HL-60 (cell line): Measurements from ENCODE around the gene DNASE1L2.

Source experiments
- GABPA ChIP-seq: IDR thresholded peaks from 2 replicates; pipeline ENCODE4 v1.6.1; 2012; ENCODE audit warnings: low read depth
- POLR2AphosphoS5 ChIP-seq: IDR thresholded peaks from 2 replicates; pipeline ENCODE4 v1.6.1; 2012; ENCODE audit warnings: low read depth
- SPI1 ChIP-seq: IDR thresholded peaks from 2 replicates; pipeline ENCODE4 v1.6.1; 2012; ENCODE audit warnings: low read depth, mild to moderate bottlenecking, borderline replicate concordance
- TF ChIP-seq, protein P1 (sequence below): IDR thresholded peaks from one replicate; pipeline ENCODE4 v1.5.1; 2011; ENCODE audit warnings: low read length, control low read depth, inconsistent platforms; ENCODE audit not compliant: insufficient read depth
- TF ChIP-seq, protein P2 (sequence below): IDR thresholded peaks from 2 replicates; pipeline ENCODE4 v1.6.1; 2012; ENCODE audit warnings: low read depth; ENCODE audit not compliant: insufficient replicate concordance

DNA sequence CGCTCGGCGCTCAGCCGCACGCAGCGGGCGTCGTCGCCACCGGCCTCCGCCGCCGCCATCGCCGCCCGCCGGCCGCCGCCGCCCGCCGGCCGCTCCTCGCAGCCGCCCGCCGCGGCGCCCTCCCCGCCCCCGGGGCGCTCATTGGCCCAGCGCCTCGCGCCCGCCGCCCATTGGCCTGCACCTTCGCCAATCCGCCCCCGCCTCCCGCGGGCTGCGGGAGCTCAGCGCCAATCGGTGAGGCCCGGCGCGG lies 21.6 kb upstream of the DNASE1L2 start, which contains the start of gene PGP:
- TF ChIP-seq POLR2AphosphoS5 (no peak), GABPA (no peak), SPI1 (no peak)
- TF ChIP-seq, protein P1, sequence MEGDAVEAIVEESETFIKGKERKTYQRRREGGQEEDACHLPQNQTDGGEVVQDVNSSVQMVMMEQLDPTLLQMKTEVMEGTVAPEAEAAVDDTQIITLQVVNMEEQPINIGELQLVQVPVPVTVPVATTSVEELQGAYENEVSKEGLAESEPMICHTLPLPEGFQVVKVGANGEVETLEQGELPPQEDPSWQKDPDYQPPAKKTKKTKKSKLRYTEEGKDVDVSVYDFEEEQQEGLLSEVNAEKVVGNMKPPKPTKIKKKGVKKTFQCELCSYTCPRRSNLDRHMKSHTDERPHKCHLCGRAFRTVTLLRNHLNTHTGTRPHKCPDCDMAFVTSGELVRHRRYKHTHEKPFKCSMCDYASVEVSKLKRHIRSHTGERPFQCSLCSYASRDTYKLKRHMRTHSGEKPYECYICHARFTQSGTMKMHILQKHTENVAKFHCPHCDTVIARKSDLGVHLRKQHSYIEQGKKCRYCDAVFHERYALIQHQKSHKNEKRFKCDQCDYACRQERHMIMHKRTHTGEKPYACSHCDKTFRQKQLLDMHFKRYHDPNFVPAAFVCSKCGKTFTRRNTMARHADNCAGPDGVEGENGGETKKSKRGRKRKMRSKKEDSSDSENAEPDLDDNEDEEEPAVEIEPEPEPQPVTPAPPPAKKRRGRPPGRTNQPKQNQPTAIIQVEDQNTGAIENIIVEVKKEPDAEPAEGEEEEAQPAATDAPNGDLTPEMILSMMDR, result no peak
- TF ChIP-seq, protein P2, sequence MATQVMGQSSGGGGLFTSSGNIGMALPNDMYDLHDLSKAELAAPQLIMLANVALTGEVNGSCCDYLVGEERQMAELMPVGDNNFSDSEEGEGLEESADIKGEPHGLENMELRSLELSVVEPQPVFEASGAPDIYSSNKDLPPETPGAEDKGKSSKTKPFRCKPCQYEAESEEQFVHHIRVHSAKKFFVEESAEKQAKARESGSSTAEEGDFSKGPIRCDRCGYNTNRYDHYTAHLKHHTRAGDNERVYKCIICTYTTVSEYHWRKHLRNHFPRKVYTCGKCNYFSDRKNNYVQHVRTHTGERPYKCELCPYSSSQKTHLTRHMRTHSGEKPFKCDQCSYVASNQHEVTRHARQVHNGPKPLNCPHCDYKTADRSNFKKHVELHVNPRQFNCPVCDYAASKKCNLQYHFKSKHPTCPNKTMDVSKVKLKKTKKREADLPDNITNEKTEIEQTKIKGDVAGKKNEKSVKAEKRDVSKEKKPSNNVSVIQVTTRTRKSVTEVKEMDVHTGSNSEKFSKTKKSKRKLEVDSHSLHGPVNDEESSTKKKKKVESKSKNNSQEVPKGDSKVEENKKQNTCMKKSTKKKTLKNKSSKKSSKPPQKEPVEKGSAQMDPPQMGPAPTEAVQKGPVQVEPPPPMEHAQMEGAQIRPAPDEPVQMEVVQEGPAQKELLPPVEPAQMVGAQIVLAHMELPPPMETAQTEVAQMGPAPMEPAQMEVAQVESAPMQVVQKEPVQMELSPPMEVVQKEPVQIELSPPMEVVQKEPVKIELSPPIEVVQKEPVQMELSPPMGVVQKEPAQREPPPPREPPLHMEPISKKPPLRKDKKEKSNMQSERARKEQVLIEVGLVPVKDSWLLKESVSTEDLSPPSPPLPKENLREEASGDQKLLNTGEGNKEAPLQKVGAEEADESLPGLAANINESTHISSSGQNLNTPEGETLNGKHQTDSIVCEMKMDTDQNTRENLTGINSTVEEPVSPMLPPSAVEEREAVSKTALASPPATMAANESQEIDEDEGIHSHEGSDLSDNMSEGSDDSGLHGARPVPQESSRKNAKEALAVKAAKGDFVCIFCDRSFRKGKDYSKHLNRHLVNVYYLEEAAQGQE, result no peak
